Left ventricle myocardium inferior (tissue), 1 donor: Measurements from ENCODE around the gene PRKCI. TPM values are rescaled to one million over a fixed set of nuclear protein-coding genes. Genes with fewer than 3 reads are reported as not detected.
A peak's percentile ranks its signal among the peaks of the same experiment; 100 is the strongest.

Experiments
- DNase-seq: peaks from one replicate; pipeline ENCODE4 v3.0.0-alpha.2; 2020
- H3K27ac ChIP-seq: fragments of 200-600 bp; replicated peaks from 2 replicates; pipeline ENCODE4 v1.8.0; 2021
- H3K27me3 ChIP-seq: fragments of 200-600 bp; 2 replicates; pipeline ENCODE4 v1.8.0; 2021; ENCODE audit warnings: low read depth
- H3K36me3 ChIP-seq: fragments of 200-600 bp; 2 replicates; pipeline ENCODE4 v1.8.0; 2021
- H3K4me1 ChIP-seq: fragments of 200-600 bp; 2 replicates; pipeline ENCODE4 v1.8.0; 2021
- H3K4me3 ChIP-seq: fragments of 200-600 bp; 2 replicates; pipeline ENCODE4 v1.8.0; 2021; ENCODE audit warnings: mild to moderate bottlenecking, moderate library complexity
- H3K9me3 ChIP-seq: fragments of 200-600 bp; replicated peaks from 2 replicates; pipeline ENCODE4 v1.8.0; 2021
- intact Hi-C: fragments of 100-400 bp; cut with micrococcal nuclease; formaldehyde crosslinking; loops from one replicate; pipeline ENCODE4 v1.11.0; 2022
- total RNA-seq: library from RNA; stranded (reverse); fragmentation: NEBNext Ultra II Directional; extraction: Animal tissue kit (Norgen Biotek cat#: 25700); gene quantifications from one replicate; pipeline ENCODE4 v1.2.1, GENCODE V29; 2021
- TF ChIP-seq, protein P1 (sequence below): fragments of 200-600 bp; IDR thresholded peaks from 2 replicates; pipeline ENCODE4 v1.8.0; 2021; ENCODE audit warnings: antibody characterized with exemption, mild to moderate bottlenecking, borderline replicate concordance
- donor health status: DM: no; HTN: yes; CAD: no; lungs with severe emphysema.

The PRKCI gene
- total RNA-seq, 1 donor from 2014 or later, result 10.9 TPM

DNA sequence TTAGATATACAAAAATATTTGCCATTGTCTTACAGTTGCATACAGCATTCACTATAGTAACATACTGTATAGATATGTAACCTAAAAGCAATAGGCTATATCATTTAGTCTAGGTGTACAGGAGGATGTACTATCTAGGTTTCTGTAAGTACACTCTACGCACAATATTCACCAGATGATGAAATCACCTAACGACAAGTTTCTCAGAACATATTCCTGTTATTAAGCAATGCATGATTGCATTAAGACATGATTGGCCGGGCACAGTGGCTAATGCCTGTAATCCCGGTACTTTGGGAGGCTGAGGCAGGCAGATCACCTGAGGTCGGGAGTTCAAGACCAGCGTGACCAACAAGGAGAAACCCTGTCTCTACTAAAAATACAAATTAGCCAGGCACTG is 14.5 kb upstream of the PRKCI start:
- intact Hi-C loops, result no loop called here
- TF ChIP-seq, protein P1, sequence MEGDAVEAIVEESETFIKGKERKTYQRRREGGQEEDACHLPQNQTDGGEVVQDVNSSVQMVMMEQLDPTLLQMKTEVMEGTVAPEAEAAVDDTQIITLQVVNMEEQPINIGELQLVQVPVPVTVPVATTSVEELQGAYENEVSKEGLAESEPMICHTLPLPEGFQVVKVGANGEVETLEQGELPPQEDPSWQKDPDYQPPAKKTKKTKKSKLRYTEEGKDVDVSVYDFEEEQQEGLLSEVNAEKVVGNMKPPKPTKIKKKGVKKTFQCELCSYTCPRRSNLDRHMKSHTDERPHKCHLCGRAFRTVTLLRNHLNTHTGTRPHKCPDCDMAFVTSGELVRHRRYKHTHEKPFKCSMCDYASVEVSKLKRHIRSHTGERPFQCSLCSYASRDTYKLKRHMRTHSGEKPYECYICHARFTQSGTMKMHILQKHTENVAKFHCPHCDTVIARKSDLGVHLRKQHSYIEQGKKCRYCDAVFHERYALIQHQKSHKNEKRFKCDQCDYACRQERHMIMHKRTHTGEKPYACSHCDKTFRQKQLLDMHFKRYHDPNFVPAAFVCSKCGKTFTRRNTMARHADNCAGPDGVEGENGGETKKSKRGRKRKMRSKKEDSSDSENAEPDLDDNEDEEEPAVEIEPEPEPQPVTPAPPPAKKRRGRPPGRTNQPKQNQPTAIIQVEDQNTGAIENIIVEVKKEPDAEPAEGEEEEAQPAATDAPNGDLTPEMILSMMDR, result no peak
- no peak for DNase-seq
- Histone ChIP-seq H3K9me3 (peaks cover 4% of the 10 kb centered on the region), H3K27ac (no peak overlapping the region), H3K4me1 (no peaks in the 10 kb centered on the region), H3K36me3 (no peaks in the 10 kb centered on the region), H3K4me3 (no peak overlapping the region), H3K27me3 (peaks cover 9% of the 10 kb centered on the region)

DNA sequence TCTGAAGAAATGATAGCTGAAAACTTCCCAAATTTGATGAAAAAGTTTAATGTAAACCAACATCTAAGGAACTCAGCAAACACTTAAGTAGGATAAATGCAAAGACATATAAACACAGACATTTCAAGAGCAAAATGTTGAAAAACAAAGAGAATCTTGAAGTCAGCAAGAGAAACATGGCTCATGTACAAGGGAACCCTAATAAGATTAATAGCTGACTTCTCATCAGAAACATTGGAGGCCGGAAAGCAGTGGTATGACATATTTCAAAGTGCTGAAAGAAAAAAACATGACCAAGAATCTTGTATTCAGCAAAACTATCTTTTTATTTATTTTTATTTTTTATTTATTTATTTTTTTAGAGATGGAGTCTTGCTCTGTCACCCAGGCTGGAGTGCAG is 10.6 kb upstream of the PRKCI start:
- intact Hi-C loops, result no loop called here
- Histone ChIP-seq H3K27me3 (peaks cover 9% of the 10 kb centered on the region), H3K4me3 (no peak overlapping the region), H3K27ac (no peak overlapping the region), H3K9me3 (peaks cover 4% of the 10 kb centered on the region), H3K36me3 (no peaks in the 10 kb centered on the region), H3K4me1 (no peaks in the 10 kb centered on the region)
- no peak for DNase-seq
- TF ChIP-seq, protein P1, result no peak

DNA sequence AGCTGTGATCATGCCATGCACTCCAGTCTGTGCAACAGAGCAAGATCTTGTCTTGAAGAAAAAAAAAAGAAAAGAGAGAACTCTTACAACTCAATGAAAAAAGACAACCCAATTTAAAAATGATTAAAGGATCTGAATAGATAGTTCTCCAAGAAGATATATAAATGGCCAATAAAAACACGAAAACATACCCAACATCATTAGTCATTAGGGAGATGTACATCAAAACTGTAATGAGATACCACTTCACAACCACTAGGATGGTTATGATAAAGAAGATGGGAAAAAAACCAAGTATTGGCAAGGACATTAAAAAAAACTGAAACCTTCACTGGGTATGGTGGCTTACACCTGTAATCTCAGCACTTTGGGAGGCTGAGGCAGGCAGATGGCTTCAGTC is 2.4 kb upstream of the PRKCI start:
- intact Hi-C loops, result no loop called here
- Histone ChIP-seq H3K27me3 (no peaks in the 10 kb centered on the region), H3K27ac (no peak overlapping the region), H3K36me3 (no peaks in the 10 kb centered on the region), H3K9me3 (peaks cover 5% of the 10 kb centered on the region), H3K4me1 (peaks cover 31% of the 10 kb centered on the region), H3K4me3 (no peak overlapping the region)
- TF ChIP-seq, protein P1, result no peak
- no peak for DNase-seq

DNA sequence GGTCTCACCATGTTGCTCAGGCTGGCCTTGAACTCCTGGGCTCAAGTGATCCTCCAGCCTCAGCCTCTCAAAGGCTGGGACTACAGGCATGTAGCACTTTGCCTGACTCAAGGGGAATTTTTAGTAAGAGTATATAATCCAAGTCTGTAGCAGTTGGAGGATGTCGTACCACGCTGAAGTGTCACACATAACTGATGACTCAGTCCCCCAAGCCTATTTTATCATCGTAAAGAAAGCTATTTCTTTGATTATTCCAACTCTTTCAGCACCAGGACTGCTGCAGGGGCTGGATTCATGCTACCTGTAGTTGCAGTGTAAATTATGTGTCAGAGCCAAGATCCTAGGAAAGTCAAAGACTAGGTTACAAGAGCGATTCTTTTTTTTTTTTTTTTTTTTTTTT is 1.4 kb upstream of the PRKCI start:
- H3K4me1 ChIP-seq, result peaks cover 31% of the 10 kb centered on the region
- no peak for DNase-seq
- H3K4me3 ChIP-seq, result no peak overlapping the region
- peaks cover 5% of the 10 kb centered on the region for H3K9me3 ChIP-seq
- TF ChIP-seq, protein P1, result no peak
- no peaks in the 10 kb centered on the region for H3K27me3 ChIP-seq
- intact Hi-C loops, result no loop called here
- H3K36me3 ChIP-seq, result no peaks in the 10 kb centered on the region
- no peak overlapping the region for H3K27ac ChIP-seq

DNA sequence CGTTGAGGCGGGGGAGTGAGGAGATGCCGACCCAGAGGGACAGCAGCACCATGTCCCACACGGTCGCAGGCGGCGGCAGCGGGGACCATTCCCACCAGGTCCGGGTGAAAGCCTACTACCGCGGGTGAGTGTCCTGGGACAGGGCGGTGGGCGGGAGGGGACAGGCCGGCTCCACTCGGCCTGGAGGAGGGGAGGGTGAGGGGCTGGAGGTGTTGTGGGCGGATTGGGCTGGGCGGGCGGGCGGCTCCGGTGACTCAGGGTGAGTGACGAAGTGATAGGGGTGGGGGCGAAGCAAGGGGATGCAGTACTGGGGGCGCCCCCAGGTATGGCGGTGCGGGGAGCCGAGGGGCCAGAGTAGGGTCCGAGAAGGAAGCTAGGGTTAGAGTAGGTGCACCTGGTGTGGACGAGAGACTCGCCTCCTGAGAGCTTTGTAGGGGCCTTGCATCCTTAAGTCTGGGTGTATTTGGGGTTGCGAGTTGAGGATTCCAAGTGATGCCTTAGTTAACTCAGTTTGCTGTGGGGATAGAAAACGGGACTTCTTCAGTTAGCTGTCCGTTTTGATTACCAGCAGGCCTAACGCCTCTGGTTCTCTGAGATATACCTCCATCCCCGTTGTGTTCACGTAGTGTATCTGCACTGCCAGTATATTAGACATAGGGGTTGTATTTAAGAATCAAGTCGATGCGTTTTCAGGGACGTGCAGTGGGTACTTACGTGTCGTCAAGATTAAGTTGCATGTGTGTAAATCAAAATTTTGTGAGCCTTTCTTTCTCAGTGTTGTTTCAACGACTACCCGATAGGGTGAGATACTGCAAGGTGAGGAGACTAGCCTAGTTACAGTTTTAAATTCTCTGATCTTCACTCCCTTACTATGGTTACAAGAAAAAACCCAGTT is 670 bp downstream of the PRKCI start:
- no peak for DNase-seq
- peak overlapping the region; percentile 93 for H3K27ac ChIP-seq
- no peaks in the 10 kb centered on the region for H3K36me3 ChIP-seq
- TF ChIP-seq, protein P1, result peak; percentile 11
- H3K4me3 ChIP-seq, result peak overlapping the region; percentile 99
- intact Hi-C loops, result no loop called here
- peaks cover 38% of the 10 kb centered on the region for H3K4me1 ChIP-seq
- peaks cover 5% of the 10 kb centered on the region for H3K9me3 ChIP-seq
- H3K27me3 ChIP-seq, result no peaks in the 10 kb centered on the region
